Measurements from ENCODE around the gene LTBP3.

Gene LTBP3

DNA sequence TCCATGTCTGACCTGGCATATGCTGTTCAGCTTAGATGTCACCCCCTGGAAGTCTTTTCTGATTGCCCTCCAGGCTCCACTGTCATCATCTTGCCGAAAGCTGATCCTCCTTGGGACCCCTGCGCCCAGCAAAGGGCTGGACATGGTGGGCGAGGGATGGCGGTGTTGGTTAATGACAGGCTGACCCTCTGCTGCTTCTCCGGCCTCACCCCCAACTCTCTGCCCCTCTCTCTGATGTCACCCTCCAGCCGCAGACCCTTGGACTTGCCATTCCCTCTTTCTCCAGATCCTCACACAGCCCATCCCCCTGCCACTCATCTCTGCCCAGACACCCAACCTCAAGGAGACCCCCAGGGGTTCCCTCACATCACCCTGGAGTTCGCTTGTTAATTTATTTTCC is 20.0 kb upstream of the LTBP3 start:
- H3K27ac Mint-ChIP-seq = peak overlapping the region; percentile 67
- H3K4me1 Mint-ChIP-seq (ENCODE audit: low read depth) = peaks cover 40% of the 10 kb centered on the region
- H3K4me3 Mint-ChIP-seq = peak overlapping the region; percentile 90
- no peaks in the 10 kb centered on the region for H3K27me3 Mint-ChIP-seq
- H3K9me3 Mint-ChIP-seq = no peaks in the 10 kb centered on the region
- H3K36me3 Mint-ChIP-seq (ENCODE audit: low read depth) = peaks cover 32% of the 10 kb centered on the region

DNA sequence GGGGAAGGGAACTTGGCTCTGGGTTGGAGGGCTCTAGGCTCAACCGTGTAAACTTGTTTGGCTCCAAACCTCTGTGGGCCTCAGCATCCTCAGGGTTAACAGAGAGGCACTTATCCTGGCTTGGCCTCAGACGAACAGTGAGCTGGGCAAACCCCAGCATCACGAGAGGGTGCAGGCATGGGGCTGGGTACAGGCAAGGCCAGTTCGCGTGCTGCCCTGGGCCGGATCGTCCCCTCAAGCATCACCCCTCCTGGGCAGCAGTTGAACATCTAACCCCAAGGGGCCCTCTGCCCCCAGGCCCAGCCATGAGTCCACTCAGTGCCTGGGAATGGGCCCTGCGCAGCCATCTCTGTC is 19.6 kb upstream of the LTBP3 start:
- H3K36me3 Mint-ChIP-seq (ENCODE audit: low read depth) = peaks cover 32% of the 10 kb centered on the region
- H3K27ac Mint-ChIP-seq = no peak overlapping the region
- H3K4me1 Mint-ChIP-seq (ENCODE audit: low read depth) = peaks cover 42% of the 10 kb centered on the region
- peak overlapping the region; percentile 90 for H3K4me3 Mint-ChIP-seq
- no peaks in the 10 kb centered on the region for H3K27me3 Mint-ChIP-seq
- H3K9me3 Mint-ChIP-seq = no peaks in the 10 kb centered on the region

DNA sequence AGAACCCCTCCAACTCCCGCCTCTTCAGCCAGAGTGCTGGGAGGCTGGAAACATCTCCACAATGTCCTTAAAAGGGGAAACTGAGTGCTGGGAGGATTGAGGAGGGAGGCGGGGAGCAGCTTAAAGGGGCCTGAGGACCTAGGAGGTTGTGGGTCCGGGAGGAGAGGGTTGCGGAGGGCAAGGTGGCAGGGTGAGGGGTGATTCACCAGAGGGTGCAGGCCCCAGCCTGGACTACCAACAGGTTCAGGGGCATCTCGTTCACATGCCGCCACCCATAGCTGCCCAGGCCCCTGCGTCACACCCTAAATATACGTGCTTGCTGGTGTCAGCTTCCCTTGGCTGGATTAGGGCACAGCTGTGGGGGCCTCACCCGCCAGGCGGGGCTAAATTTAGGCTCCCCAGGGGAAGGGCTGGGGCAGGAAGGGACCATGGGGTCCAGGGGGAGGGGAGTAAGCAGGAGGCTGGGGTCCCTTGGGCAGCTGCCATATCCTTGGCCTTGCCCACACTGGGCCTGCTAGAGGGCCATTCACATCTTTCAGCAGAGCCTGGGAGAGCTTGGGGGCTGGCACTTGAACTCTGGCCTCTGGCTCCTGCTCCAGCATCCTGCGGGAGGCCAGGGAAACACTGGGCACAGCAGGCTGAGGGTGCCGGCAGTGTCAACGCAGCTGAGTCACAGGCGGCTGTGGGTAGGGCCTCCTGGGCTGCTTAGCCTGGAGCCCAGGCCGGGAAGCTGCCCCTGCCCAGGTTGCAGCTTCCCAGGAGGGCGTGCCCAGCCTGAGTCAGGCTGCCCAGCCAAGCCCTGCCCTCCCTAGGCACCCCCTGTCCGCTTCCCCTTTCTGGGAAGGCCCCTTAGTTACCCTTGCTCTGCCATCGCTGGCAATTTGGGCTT is 19.0 kb upstream of the LTBP3 start:
- Mint-ChIP-seq H3K27ac (peak overlapping the region; percentile 84), H3K4me3 (peak overlapping the region; percentile 90), H3K9me3 (no peaks in the 10 kb centered on the region), H3K36me3 (ENCODE audit: low read depth) (peaks cover 33% of the 10 kb centered on the region), H3K27me3 (no peaks in the 10 kb centered on the region), H3K4me1 (ENCODE audit: low read depth) (peaks cover 45% of the 10 kb centered on the region)

DNA sequence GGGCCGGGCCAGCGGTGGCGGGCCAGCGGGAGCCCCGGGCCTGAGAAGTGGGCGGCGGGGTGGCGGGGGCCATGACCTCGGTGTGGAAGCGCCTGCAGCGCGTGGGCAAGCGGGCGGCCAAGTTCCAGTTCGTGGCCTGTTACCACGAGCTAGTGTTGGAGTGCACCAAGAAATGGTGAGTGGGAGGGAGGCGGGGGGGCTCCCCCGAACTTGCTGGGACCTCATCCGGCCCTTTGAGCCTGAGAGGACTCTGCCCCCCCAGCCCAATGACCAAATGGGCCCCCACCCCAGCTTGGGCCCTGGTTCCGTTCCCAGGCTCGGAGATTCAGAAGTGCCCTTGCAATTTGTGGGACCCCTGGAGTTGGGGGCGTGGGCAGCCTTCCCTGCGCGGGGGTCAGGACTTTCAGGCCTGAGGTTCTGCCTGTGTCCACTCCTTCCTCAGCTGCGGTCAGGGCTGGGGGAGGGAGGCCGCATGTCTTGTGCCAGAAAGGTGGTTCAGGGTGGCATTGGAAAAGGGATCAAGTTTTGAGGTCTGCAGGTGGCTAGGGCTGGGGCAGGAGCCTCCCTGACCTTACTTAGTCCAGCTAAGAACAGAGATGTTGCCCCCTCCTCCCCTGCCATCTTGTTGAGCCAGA is 18.2 kb upstream of the LTBP3 start:
- Mint-ChIP-seq H3K27ac (peak overlapping the region; percentile 84), H3K36me3 (ENCODE audit: low read depth) (peaks cover 33% of the 10 kb centered on the region), H3K27me3 (no peaks in the 10 kb centered on the region), H3K4me1 (ENCODE audit: low read depth) (peaks cover 53% of the 10 kb centered on the region), H3K4me3 (peak overlapping the region; percentile 90), H3K9me3 (no peaks in the 10 kb centered on the region)

DNA sequence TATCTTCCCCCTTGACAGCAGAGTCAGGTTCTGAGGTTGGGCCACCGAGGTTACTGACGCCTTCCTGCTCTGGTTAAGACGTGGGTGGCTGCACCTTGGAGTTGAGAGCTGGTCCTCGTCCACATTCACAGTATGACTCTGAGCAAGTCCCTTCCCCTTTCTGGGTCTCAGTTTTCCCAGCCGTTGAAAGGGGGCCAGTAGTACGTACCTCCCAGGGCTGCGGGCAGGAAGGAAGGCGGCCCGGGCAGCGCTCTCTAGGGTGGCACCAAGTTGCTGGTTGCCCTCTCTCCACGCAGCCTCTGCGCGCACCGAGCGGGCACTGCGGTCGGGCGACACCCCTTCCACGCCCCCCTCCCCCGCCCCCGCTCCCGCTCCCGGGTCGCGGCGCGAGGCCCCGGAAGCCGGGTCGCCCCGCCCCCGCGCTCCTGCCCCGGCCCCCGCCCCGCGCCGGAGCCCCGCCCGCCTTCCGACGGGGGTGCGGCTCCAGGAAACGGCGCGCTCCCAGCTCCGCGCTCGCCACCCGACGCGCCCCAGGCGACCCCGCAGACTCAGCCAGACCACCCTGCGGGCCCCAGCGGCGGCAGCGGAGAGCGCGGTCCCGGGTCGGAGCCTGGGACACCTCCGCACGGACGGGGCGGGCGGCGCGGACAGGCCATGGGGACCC is 17.5 kb upstream of the LTBP3 start, which contains the start of gene EHBP1L1:
Gene EHBP1L1 (plus strand): TSS at position 486 of the 664 bp plus-strand sequence. CDS start 250 bp downstream, outside the sequence.
- peak within 1 kb of the TSS; percentile 91 for H3K27ac Mint-ChIP-seq
- H3K36me3 Mint-ChIP-seq (ENCODE audit: low read depth) = peaks cover 31% of the 10 kb centered on the region
- H3K9me3 Mint-ChIP-seq = no peaks in the 10 kb centered on the region
- no peaks in the 10 kb centered on the region for H3K27me3 Mint-ChIP-seq
- peak within 1 kb of the TSS; percentile 90 for H3K4me3 Mint-ChIP-seq
- H3K4me1 Mint-ChIP-seq (ENCODE audit: low read depth) = peaks cover 57% of the 10 kb centered on the region

DNA sequence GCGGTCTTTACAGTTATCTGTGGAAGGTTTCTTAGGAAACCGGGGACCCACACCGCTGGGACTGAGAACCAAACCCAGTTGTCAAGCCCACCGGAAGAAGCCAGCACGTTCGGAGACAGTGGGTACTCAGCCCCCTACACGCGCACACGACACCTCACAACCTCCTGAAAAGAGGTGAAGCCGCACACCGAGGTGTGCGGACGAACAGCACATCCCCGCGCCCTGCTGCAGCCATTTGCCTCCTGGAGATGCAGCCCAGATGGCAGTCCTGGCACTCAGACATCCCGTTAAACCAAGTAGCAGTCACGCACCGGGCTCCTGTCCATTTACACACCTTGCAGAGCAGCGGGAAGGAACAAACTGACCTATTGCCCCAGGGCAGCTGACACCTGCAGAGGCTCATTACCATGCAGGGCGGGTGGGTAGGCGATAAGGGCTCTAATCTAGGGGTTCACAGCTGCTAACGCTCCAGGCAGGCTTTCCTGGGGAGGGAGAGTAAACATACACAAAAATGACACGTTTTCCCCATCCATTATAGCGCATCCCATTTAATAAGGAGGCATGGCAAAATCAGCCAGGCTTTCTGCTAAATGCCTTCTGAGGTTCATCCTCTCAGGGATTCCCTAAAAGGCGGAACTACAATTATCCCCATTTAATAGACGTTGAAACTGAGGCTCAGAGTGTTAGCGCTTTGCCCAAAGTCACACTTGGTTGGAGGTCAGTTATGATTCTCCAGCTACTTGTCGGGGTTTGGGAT is 16.8 kb upstream of the LTBP3 start:
- peak overlapping the region; percentile 91 for H3K27ac Mint-ChIP-seq
- H3K27me3 Mint-ChIP-seq = no peaks in the 10 kb centered on the region
- peak overlapping the region; percentile 85 for H3K4me3 Mint-ChIP-seq
- H3K36me3 Mint-ChIP-seq (ENCODE audit: low read depth) = peaks cover 30% of the 10 kb centered on the region
- peaks cover 60% of the 10 kb centered on the region for H3K4me1 Mint-ChIP-seq (ENCODE audit: low read depth)
- no peaks in the 10 kb centered on the region for H3K9me3 Mint-ChIP-seq

DNA sequence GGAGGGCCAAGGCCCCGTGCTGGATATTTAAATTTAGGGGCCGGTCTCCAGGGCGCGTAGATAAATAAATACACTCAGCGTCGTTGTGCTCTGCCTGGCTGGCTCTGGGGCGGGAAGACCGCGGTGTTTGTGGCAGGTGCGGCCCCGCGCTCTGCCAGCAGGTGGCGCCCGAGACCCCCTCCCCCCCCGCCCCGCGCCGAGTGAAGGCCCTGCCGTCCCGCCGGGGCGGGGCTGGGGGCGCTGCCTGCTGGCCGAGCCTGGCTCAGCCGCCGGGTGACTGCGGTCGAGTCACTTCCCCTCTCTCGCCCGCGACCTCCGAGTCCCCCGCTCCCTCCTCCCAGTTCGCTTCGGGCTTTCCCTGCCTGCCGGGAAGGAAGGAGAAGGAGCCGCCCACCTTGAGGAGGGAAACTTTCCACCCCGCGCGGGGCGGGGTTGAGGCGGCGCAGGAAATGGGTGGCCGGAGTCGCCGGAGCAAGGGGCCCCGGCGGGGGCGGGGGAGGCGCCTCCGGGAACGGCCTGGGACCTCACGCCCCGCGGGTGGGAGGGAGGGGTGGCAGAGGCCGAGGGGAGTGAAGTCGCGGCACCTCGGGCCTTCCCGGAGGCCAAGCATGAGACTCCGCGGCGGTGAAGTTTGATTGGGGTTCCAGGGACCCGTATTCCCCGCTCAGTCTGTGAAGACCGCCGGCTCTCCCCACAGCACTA is 16.1 kb upstream of the LTBP3 start:
- peaks cover 23% of the 10 kb centered on the region for H3K36me3 Mint-ChIP-seq (ENCODE audit: low read depth)
- no peaks in the 10 kb centered on the region for H3K9me3 Mint-ChIP-seq
- H3K27ac Mint-ChIP-seq = peak overlapping the region; percentile 91
- no peaks in the 10 kb centered on the region for H3K27me3 Mint-ChIP-seq
- peak overlapping the region; percentile 85 for H3K4me3 Mint-ChIP-seq
- peaks cover 60% of the 10 kb centered on the region for H3K4me1 Mint-ChIP-seq (ENCODE audit: low read depth)

DNA sequence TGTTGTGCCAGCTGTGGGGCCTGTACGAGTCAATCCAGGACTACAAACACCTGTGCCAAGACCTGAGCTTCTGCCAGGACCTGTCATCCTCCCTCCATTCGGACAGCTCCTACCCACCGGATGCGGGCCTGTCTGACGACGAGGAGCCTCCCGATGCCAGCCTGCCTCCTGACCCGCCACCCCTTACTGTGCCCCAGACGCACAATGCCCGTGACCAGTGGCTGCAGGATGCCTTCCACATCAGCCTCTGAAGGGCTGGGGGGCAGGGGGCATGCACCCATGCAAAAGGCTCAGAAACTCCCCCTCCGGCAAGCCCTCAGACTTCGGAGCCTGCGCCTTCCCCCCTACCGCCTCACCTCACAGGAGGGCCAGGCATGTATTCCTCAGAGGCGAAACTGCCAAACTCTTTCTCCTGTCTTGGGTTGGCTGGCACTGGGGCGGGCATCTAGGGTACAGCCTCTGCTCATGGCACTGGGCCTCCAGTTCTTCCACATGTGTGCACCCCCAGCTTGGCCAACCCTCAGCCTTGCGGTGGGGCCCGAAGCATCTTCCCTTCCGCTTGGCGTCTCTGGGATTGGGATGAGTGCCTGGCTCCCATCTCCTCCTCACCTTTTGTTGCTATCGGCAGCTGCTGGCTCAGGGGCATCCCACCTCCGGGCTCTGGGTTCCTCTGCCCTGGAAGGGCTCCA is 15.4 kb upstream of the LTBP3 start:
- Mint-ChIP-seq H3K36me3 (ENCODE audit: low read depth) (peaks cover 21% of the 10 kb centered on the region), H3K27me3 (no peaks in the 10 kb centered on the region), H3K9me3 (no peaks in the 10 kb centered on the region), H3K27ac (peak overlapping the region; percentile 71), H3K4me1 (ENCODE audit: low read depth) (peaks cover 64% of the 10 kb centered on the region), H3K4me3 (peak overlapping the region; percentile 82)

DNA sequence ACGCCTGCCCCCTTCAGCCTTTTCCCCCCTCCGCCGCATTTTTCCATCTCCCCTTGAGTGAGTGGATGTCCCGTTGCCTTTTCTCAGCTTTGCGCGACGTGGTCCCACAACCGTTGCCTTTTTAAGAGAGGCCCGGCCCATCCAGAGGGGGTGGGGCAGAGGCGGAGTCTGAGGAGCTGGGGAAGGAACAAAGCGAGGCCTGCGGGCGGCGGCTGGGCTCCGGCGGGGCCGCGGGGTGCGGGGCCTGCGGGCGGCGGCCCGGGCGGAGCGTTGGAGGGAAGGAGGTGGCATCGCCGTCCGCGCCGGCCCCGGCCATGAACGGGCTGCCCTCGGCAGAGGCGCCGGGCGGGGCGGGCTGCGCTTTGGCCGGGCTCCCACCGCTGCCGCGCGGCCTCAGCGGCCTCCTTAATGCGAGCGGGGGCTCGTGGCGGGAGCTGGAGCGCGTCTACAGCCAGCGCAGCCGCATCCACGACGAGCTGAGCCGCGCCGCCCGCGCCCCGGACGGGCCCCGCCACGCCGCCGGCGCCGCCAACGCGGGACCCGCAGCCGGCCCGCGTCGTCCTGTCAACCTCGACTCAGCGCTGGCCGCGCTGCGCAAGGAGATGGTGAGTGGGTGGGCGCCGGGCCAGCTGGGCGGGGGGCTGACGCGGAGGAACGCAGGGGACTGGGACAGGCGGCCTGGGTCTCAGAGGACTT is 14.3 kb upstream of the LTBP3 start, which contains the start of gene FAM89B:
Gene FAM89B (plus strand): TSS at position 183 of the 696 bp plus-strand sequence. CDS start 132 bp downstream, at position 315.
- Mint-ChIP-seq H3K9me3 (no peaks in the 10 kb centered on the region), H3K4me1 (ENCODE audit: low read depth) (peaks cover 62% of the 10 kb centered on the region), H3K4me3 (peak within 1 kb of the TSS; percentile 92), H3K27me3 (no peaks in the 10 kb centered on the region), H3K36me3 (ENCODE audit: low read depth) (peaks cover 22% of the 10 kb centered on the region), H3K27ac (peak within 1 kb of the TSS; percentile 94)

DNA sequence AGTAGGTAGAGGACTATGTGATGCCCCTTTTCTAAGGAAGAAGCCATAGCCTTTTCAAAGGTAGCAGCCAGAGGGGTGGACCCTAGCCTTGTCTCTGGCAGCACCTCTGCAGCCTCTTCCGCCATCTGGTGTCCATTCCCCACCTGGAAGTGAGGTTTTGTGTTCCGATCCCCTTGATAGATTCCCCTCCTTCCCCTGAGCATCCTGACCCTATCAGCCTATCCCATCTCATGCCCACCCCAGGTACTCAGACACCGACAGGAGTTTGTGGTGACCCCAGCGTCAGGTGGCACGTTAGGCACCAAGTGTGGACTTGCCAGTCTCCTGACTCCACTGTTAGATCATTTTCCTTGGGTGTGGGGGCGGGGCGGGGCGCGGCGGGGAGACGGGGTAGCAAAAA is 13.8 kb upstream of the LTBP3 start:
- H3K27ac Mint-ChIP-seq = peak overlapping the region; percentile 94
- no peaks in the 10 kb centered on the region for H3K9me3 Mint-ChIP-seq
- no peaks in the 10 kb centered on the region for H3K27me3 Mint-ChIP-seq
- H3K4me3 Mint-ChIP-seq = peak overlapping the region; percentile 92
- peaks cover 64% of the 10 kb centered on the region for H3K4me1 Mint-ChIP-seq (ENCODE audit: low read depth)
- H3K36me3 Mint-ChIP-seq (ENCODE audit: low read depth) = peaks cover 22% of the 10 kb centered on the region

DNA sequence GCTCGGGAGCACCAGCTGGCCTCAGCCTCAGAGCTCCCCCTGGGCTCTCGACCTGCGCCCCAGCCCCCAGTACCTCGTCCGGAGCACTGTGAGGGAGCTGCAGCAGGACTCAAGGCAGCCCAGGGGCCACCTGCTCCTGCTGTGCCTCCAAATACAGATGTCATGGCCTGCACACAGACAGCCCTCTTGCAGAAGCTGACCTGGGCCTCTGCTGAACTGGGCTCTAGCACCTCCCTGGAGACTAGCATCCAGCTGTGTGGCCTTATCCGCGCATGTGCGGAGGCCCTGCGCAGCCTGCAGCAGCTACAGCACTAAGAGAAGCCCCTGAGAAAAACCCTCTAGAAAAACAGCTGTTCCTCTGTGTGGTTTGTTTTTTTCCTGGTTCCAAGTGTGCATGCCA is 13.3 kb upstream of the LTBP3 start:
- Mint-ChIP-seq H3K36me3 (ENCODE audit: low read depth) (peaks cover 22% of the 10 kb centered on the region), H3K27me3 (no peaks in the 10 kb centered on the region), H3K4me1 (ENCODE audit: low read depth) (peaks cover 64% of the 10 kb centered on the region), H3K4me3 (peak overlapping the region; percentile 92), H3K27ac (peak overlapping the region; percentile 94), H3K9me3 (no peaks in the 10 kb centered on the region)

DNA sequence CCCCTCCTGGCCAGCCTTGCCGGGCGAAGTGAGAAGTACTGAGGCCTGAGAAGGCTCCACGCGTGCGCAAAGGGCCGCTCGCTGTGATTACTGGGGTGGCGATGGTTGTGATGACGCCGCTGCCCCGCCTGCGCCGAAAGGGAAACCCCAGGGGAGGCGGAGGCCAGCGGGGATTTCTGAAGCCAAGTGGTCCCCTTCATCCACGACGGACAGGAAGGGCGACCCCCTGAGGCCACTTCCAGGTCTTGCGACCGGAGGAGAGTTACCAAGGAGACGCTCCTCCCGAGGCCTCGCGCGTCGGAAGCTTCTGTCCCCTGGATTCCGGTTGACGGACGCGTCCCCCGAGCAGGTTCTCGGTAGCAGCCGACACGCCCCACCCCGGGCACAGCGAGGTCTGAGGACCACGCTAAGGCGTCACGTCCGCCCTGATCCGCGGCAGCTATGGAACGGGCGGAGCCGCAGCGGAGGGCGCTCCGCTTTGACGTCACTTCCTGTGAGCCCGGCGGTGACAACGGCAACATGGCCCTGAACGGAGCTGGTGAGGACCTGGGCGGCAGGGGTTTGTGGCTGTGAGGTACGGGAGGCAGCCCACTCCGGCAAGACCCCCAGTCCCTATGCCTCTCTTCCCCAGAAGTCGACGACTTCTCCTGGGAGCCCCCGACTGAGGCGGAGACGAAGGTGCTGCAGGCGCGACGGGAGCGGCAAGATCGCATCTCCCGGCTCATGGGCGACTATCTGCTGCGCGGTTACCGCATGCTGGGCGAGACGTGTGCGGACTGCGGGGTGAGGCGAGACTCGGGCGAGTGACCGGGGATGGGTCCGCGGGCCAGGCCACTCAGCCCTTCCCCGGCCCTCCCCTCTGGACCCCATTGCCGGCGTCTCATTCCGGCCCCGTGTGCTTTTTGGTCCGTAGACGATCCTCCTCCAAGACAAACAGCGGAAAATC is 12.1 kb upstream of the LTBP3 start, which contains the start of gene ZNRD2:
Gene ZNRD2 (plus strand): TSS at position 505 of the 946 bp plus-strand sequence. CDS start 15 bp downstream, at position 520.
- H3K27me3 Mint-ChIP-seq = no peaks in the 10 kb centered on the region
- H3K4me1 Mint-ChIP-seq (ENCODE audit: low read depth) = peaks cover 72% of the 10 kb centered on the region
- no peaks in the 10 kb centered on the region for H3K9me3 Mint-ChIP-seq
- H3K4me3 Mint-ChIP-seq = peak within 1 kb of the TSS; percentile 92
- H3K27ac Mint-ChIP-seq = peak within 1 kb of the TSS; percentile 96
- peaks cover 22% of the 10 kb centered on the region for H3K36me3 Mint-ChIP-seq (ENCODE audit: low read depth)
